ENCODE results near the gene BACE1.

BACE1 gene

DNA sequence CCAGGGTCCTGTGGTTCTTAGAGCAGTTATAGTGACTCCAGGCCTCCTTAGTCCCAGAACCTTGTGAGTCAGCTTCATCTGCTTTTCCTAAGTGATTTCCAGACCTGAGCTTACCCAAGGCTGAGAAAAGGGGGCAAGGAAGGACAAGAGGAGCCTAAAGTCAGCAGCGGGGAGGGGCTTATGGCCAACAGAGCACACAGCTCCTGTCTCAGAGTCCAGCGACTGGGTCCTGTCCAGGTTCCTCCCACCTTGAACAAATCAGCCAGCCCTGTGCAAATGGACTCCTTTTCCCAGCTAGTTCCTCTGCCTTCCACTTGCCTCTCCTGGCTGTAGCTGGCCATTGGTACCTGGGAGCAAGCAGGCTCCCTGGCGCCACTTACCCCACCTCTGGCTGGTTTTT, 10.9 kb downstream of the BACE1 start:
- no peak for DNase-seq

DNA sequence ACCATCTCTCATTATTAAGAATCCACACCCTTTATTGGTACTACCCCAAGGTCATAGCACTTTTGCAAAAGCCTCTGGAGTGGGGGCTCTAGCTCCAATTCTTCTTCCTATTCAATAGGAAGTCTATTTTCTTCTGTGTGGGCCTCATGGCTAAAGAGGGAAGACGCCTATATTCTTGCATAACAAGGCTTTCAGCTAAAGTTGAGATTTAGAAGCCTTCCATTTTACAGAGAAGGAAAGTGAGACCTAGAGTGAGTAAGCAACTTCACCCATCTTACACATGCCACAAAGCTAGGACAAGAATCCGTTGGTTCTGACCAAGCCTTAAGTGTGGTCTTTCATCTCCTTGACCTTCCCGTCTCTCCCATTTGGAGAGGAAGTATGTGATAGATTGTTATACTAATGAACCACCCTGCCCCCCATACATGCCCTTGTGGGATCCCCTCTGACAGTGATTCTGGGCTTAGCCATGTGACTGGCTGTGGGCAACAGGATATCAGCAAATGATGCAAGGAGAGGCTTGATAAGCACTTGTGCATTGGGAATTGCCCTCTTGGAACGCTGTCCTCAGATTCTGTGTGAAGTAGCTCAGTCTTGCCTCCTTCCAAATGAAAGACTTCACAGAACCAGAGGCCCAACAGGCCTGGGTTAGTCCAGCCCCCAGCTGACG, 12.3 kb downstream of the BACE1 start:
- DNase-seq = no peak

- DNase-seq = no peak
These were observed 13.0 kb downstream of the BACE1 start for GRCh38 chr11:117303101-117303500.

GRCh38 chr11:117302228-117302627, 13.8 kb downstream of the BACE1 start:
- no peak for DNase-seq

GRCh38 chr11:117300773-117301172, 15.3 kb downstream of the BACE1 start:
- no peak for DNase-seq

DNA sequence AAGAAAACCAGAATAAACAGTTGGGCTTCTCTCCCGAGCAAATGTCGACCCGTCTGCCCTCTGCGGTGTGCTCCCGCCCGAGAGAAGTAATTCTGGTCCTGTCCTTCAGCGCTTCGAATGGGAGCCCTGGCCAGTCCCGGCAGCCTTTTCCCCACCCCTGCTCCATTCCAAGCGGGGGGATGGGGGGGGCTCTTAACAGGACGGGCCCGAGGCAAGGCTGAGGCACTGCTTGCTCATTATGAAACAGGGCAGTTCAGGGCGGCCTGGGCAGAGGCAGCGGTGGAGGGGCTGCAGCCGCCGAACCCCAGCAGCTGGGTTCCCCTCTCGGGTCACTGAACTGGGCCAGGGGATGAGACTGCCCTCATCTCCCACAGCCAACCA, 15.8 kb downstream of the BACE1 start:
- DNase-seq = no peak

DNA sequence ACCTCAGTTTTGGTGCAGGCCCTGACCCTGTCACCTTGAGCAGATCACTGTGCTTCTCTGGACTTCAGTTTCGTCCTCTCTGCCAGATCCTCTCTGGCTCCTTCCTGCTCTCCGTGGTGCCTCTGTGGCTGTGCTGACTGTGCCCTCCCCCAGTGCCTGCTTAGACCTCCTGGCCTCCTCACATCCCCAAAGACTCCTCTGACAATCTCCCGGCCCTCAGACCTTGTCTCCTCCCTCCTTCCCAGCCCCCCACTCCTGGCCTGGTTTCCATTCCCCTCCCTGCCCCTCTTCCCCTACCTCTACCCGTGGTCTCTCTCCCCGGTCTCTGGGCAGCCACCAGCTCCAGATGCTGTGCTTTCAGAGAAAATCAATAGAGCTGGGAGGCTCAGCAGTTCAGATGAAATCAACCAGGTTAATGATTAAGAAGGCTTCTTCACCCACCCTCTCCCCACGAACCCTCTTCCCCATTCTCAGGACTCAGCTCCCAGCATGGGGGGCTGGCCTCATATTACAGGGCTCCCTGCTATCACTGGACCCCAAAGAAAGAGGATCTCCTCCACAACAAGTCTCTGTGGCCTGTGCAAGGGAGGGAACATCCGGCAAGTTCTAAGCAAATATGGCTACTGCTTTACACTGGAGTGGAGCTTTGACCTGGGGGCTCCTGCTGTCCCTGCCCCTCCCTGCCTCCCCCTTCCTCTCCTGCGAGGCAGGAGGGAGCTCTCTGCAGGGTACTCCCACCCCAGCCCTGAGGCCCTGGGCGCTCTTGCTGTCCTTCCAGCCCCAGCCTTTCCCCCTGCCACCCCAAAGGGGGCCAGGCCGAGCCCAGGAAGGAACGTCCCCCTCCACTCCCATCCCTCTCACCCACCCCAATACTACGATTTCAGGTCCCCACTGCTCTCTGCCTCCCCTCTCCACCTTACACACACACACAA, 16.4 kb downstream of the BACE1 start:
- no peak for DNase-seq

DNA sequence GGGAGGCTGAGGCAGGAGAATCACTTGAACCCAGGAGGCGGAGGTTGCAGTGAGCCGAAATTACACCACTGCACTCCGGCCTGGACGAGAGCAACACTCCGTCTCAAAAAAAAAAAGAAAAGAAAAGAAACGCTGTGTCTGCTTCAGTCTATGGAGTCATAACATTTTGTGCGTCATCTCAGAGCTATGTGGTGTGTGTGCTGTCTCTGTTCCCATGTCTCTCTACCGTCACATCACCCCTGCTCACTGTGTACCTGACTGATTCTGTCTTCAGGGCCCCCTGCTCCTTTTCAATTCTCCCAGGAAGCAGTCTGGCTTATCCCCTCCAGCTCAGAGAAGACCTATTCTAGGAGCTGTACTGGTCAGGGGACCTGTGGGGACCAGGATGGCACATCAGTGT, 17.9 kb downstream of the BACE1 start:
- no peak for DNase-seq

DNA sequence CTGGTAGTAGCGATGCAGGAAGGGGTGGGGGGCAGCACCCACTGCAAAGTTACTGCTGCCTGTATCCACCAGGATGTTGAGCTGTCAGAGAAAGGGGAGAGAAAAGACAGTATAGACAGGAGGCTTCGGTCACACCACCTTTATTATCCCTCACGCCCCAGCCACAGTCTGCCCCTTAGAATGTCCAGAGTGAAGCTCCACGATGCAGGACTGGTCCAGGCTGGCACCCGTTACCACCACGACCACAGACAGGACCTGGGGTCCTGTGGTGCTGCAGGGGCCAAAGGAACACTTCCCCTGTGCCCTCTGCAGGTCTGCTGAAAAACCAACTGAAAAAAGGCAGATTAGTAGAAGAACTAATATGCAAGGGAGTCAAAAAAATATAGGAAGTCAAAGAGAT, 19.2 kb downstream of the BACE1 start:
- no peak for DNase-seq

DNA sequence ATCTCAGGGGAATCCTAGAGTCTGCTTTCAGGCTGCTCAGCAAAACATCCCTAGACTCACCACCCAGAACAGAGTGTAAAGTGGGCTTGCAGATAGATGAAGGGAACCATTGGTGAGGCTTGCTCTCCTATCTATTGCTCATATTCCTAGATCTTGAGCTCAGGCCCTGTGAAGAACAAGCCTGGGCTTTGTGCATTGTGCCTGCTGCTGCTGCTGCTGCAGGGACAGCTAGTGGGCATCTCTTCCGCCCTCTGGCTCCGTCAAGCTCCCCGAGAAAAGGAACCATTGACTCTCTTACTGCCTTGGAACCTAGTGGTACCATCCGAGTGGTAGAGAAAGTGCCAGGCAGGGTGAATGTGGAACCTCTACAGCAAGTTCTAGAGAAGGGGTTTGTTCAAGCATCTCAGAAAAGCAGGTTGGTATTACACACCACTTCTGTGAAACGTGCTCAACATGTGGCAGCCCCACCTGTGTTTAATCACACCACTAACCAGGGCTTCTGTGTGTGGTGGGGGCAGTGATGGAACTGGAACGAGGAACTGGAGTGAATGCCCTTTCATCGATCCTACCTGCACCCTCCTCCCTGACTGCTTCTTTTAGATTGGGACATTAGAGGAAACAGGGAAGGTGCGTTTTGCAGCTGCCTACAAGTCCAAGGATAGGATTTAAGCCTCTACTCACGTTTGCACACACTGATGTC, 20.5 kb downstream of the BACE1 start:
- DNase-seq = no peak

DNA sequence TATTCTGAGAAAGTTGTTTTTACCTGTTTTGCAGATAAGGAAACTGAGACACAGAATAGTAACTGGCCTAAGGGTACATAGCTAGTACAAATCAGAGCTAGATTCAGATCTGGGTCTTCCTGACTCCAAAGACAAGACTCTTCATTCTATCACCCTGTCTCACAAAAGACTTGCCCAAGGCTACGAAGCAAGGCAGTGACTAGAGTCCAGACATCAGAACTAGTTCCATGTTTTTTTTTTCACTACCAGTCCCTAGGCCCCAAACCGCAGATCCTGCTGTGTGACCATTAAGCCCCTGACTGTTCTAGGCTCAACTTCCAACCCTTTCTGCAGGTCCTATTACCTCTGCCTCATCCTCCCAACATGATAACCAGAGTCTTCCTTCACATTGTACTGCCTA, 23.4 kb downstream of the BACE1 start:
- no peak for DNase-seq

GRCh38 chr11:117290809-117291396, 25.2 kb downstream of the BACE1 start, which contains the start of gene BACE1-AS:
TSS of gene BACE1-AS (plus strand) at chr11:117291346.
- DNase-seq = no peak

DNA sequence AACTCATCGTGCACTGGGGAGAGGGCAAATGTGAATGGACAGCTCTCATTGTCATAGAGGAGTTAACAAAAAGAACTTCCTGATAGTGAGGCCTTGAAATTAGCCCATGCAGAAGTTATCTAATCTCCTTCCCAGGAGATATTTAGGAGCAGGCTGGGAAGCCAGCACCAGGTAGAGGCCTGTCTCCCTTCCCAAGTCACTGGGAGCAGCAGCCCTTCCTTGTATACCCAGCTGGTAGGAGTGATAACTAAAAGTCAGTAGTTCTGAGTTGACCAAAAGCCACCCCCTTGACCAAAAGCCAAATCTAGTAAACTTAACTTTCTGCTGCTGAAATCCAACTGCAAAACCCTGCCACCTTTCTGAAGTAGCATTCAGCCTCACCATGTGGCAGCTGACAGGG, 26.3 kb downstream of the BACE1 start:
- no peak for DNase-seq

DNA sequence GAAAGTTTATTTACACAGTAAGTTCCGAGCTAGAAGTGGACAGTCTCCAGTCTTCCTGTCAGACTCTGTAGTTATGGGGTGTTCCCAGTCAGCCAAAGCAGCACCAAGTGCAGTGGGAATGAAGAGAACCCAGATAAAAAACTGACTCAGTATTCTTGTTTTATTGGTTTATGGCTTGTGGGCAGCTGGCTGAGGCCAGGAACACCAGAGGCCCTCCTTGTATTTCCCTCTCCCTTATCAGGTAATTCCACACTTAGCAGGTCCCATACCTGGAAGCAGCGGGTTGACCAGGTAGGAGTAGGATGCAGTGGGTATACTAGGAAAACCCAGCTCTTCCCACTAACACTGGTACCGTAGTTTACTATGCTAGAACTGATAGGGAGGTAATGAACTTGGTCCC, 28.4 kb downstream of the BACE1 start:
- DNase-seq = no peak

GRCh38 chr11:117286588-117286987, 29.5 kb downstream of the BACE1 start:
- DNase-seq = no peak

- no peak for DNase-seq
These were observed 32.0 kb downstream of the BACE1 start for GRCh38 chr11:117284053-117284452.

DNA sequence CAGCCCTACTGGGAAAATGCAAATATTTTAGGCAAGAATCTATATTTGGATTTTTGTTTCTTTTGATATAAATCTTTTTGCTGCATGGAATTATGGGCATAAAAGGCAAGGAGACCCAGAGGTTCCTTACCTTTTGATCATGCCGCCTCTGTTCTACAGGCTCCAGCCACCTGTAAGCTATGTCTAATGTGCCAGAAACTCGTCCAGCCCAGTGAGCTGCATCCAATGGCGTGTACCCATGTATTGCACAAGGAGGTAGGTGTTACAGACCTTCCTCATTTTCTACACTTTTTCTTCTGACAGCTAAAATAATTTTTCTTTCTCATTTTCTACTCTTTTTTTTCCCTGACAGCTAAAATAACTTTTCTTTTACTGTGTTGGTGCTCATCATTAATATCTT, 33.1 kb downstream of the BACE1 start:
- DNase-seq = no peak

GRCh38 chr11:117281869-117282268, 34.2 kb downstream of the BACE1 start:
- DNase-seq = no peak

DNA sequence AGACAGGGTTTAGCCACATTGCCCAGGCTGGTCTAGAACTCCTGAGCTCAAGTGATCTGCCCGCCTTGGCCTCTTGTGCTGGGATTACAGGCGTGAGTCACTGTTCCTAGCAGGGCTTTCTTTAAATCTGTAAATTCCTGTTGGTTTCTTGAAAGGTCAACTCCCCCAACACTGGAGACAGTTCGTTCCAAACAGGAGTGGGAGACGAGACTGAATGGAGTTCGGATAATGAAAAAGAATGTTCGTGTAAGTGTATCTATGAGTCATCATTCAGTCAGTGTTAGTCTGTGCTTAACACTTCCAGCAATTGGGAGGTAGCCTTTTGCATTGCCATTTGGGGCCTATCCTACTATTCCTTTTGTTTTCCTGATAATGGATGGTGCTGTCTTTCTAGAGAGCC, 34.9 kb downstream of the BACE1 start:
- no peak for DNase-seq

GRCh38 chr11:117279711-117280376, 36.2 kb downstream of the BACE1 start:
- DNase-seq = no peak

DNA sequence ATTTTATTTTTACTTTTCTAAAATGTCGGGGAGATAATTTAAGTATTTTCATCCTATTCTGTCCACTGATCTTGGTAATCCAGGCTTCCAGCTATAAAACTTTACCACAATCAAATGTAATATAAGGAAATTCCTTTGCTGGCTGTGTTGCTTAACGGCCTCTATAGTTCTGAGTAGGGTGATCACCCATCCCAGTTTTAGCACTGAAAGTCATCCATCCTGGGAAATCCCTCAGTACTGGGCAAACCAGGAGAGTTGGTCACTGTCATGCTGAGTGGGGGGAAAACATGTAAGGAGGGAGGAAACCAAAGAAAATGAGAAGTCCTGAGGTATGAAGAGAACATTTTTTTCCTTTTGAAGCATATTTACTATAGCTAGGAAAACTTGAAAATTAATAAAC, 37.7 kb downstream of the BACE1 start:
- no peak for DNase-seq

DNA sequence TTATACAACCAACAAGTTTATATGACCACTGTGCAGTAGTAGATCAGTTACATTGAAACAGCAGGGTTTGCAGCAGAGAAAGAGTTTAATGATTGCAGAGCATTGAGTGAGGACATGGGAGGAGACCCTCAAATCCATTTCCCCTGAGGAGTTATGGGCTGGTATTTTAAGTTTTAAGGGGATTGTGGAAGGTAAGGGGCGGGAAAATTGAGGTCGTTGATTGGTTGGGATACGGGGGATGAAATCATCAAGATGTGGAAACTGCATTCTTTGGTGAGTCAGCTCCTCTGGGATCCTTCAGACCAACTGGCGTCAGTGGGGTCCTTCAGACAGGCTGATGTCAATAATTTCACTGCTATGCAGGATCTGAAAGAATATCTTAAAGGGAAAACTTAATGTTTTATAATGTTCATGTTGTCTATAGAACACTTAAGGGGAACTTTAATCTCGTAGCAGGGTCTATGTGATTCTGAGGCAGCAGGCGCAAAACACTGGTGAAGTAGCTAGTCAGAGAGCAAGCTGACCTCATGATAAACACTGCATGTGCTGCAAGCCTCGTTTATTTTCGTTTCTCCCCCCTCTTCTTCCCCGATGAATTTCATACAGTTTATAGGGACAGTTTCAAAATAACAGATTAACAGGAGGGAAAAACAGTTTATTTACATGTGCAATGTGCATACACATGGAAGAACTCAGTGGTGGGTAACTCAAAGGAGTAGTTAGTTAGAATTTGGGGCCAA, 42.3 kb downstream of the BACE1 start:
- no peak for DNase-seq
